GM18508 (cell line): ENCODE measurements around the gene STXBP5.

Experiments
- ATAC-seq: cut with Tn5 transposase; IDR thresholded peaks from one replicate; pipeline ENCODE4 v1.9.1; 2021; ENCODE audit warnings: moderate number of reproducible peaks; ENCODE audit not compliant: insufficient read depth, unreplicated experiment

Gene STXBP5

GRCh38 chr6:147204060-147204785 lies at the start of gene STXBP5:
Gene STXBP5 (plus strand): TSS chr6:147204417. CDS start chr6:147204533, 116 bp downstream.
- no peak for ATAC-seq

DNA sequence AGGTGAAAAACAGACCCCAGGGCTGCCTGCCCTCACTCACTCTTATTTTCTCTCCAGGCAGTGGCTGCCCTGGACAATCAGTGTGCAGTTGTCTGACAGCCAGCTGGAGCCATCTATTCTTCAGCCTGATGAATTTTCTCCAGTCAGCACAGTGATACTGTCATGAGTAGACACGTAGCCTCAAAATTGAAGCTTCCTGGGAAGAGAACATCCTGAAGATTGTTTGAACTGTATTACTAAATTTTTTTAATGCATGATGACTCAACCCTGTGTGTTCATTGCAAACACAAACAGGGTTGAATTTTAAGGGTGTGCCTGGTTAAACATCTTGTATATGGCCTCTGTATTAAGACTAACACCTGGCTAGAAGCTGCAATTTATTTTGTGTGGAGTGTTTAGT lies 49.8 kb upstream of the STXBP5 start:
- no peak for ATAC-seq

DNA sequence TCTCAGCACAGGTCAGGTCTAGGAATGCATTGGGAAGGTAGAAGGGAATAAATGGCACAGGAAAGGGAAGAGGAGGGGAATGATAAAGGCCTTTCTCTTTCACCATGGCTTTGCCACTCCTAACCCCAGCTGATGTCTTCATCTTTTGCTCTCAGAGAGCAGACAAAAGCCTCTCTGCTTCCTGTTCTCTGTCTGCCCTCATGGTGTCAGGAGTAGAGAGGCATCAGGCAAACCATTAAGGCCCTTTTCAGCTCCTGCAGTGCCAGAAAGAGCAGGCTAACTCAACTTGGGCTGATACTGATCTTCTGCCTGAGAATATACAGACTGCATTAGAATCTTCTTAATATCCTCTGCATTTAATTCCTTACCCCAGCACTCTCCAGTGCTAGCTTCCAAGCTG lies 48.0 kb upstream of the STXBP5 start:
- no peak for ATAC-seq

DNA sequence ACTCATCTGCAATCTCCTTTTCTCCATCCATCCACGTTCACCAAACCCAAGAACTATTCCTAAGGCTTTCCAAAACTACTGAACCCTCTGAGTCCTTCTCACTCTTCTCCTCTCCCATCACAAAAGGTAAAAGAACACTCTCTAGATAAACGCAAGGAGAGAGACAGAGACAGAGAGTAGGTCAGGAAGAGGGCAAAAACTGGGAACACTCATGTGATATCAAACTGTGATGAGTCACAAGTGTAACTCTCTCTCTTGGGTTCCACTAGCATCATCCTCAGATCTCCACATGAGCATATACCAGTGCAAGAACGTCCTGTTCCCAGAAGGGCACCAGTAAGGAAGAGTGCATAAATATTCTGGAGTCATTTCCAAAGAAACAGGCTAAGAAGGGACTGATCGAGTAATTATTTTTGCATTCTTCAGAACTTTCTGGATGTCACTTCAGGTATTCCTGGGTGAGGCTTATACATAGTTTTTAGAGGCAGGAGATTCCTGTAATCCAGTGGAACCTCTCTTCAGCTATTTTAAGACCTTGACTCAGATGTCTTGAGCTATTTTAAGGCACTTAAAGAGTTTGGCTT lies 47.3 kb upstream of the STXBP5 start:
- ATAC-seq: no peak

DNA sequence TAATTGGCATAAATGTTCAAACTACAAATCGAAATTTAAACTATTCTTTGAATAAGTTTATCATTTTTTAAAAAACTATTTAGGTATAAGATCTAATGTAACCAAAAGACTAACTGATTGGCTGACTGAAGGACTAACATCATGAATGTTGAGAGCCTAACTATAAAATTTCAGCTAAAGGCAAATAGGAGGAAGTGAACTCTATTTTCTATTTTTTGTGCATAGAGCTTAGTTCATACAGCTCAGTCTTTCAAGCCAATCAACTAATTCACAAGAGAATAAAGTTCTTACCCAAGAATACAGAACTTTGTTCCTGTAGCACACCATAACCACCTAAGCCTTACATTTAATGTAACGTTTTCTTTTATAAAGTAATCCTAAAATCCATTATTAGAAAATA lies 46.3 kb upstream of the STXBP5 start:
- no peak for ATAC-seq

- ATAC-seq: no peak
Measured at GRCh38 chr6:147158881-147159280, 45.3 kb upstream of the STXBP5 start.

DNA sequence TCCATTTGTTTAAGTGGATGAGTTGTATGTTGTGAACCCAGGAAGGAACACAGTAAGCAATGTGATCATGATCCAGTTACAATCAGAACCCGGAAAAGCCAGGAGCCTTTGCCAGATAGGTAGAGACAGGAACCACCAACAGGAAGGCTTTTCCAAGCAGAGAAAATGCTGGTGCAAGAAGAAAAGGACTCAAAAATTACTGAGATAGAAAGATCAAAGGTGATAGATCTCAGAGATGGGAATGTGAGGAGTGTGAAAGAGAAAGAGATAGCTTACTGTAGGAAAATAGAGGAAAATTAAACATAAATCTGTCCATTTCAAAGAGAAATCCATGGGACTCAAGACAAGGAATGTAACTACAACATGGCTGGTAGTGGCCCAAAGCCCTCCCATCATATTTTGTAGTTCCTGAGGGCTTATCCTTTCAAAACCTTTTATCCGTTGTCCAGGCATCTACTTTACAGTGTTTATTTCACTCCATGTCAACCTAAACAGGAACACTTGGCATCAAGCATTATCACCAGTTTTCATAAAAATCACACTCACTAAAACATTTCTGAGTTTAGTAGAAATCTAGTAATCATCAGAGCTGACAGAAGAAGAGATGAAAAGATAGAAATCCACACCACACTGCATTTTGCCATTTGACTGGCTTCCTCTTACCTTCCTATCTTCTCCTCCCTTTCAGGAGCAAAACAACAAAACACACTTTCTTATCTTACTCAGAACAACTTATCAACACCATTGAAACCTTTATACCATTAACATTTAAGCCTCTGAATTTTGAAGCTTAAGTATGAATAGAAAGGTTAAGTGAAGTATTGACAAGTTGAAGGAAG lies 44.5 kb upstream of the STXBP5 start:
- ATAC-seq: no peak

DNA sequence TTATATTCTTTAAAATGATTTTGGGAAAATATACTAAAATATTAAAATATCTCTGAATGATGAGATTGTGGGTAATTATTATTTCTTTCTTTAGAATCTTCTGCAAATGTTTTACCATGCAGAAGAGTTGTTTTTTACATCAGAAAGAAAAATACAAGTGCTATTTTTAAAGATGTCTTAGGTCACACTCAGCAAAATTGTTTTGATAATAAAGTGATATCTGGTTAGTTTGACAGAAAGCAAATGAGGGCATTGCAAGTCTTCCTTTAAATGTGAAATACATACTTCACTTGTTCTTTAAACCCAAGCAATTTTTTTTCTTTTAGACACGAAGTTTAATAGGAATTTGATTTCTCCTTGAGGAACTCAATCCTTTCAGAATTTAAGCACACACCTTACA lies 43.6 kb upstream of the STXBP5 start:
- ATAC-seq: no peak

DNA sequence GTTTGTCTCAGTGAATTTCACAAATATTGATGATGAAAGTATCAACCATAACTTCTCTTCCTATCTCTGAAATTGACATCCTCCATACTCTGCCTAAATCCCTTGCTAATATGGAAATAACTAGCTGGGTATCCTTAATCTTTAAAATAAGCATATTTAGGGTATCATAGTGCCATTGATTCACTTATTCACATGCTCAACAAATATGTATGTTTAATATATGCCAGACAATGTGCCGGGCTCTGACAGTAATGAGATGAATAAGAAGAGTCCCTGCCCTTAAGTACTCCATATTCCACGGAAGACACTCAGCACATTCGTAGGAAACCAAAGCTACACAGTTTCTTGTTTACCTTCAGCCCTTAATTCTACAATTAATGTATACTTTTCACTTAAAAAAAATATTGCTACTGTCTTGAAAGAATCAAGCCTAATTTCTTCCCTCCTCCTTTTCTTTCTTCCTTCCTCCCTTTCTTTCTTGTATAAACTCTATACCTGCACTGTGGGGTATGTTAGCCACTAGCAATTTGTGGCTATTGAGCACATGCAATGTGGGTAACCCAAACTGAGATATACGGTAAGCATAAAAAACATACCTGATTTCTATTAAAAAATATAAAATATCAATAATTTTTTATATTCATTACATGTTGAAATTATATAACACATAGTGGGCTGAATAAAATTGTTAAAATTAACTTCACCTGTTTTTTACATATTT lies 42.8 kb upstream of the STXBP5 start:
- ATAC-seq: no peak

DNA sequence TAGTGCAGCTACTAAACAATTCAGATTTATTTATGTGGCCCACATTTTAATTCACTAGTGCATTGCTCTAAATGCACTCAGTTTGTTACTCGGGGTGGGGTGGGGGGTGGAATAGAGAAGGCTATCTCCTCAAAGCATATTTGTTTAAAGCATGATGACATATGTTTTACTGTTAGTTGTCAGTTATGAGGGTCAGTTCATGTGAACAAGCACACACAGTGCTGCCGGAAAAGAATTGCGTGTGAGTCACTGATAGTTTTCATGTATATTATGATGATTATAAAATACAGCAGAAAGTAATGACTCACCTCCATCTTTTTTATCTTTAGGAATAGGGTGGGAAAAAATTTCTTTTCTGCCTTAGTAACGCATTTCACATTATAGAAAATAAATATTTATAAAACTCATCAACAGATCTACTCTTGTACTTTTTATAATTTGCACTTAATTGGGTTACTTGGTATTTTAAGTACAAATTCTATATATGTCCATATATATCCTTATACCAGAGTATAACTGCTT lies 42.2 kb upstream of the STXBP5 start:
- ATAC-seq: no peak

GRCh38 chr6:147164761-147165160 lies 39.5 kb upstream of the STXBP5 start:
- ATAC-seq: no peak

DNA sequence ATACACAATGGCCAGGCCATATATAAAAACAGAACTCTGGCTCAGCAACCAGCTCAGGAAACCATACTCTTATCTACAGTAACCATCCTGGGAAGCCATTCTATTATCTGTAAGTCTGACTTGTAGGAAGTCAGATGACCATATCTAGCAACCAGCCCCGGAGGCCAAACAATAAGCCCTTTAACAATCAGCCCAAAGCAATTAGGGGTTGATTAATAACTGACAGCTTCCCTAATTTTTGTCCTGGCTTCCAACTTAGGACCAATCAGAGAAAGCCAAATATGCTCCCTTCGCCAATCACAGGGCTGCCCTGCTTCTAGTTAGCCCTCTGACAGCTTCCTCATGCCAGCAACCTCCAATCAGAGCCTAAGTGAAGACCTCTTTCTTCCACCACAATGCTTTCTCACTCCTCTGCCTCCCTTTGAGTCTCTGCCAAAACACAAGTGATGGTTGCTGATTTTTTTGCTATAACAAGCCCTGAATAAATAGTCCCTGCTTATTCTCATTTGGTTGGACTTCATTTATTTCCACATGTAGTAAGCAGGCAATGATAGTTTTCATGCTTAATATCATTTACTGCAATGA lies 37.8 kb upstream of the STXBP5 start:
- no peak for ATAC-seq

DNA sequence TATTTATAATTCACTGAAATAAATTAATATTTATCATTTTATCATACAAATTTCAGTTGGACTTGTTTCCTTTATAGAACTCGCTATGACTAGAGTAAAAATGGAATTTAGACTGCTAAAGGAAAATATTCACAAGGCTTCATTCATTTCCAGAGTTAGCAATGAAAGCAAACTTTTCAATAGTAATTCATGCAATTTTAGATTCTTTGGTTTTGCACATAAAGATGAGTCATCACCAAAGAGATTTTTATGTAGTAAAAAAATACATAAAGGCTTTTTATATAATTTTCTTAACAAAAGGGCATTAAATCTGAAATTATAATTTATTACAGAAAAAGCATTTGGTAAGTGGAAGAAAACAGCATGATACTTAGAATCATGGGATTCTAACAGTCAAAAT lies 37.2 kb upstream of the STXBP5 start:
- no peak for ATAC-seq

GRCh38 chr6:147167576-147168461 lies 36.4 kb upstream of the STXBP5 start:
- ATAC-seq: no peak

DNA sequence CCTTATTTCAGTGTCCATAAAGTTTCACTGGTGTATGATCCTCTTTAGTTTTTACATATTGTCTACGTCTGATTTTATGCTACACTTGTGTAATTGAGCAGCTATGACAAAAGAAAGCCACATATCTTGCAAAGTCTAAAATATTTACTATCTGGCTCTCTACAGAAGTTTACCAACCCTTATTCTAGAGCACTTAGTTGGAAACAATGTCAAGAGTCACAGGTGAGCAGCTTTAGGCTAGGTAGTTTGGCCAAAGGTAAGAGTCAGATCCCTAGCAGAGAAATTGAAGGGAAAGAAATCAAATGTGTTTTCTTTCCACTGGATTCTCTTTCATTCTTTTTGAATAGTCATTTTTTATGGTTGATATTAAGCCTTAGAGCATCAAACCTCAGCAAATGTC lies 34.7 kb upstream of the STXBP5 start:
- no peak for ATAC-seq

DNA sequence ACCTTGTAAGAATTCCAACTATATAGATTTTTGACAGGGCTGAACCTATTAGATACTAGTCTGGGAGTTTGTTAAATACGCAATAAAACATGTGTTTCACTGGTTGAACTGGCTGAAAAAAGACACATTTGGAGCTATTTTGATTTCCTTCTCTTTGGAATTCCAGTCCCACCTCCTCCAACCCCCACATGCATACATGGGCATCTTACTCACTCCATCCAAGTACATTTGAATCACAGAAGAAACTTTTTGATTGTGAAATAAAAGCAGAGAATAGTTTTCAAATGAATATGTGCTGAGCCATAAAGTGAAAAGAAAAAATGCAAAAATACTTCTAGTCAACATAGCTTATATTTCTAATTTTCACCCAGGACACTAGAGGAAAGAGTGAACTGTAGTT lies 33.9 kb upstream of the STXBP5 start:
- no peak for ATAC-seq

- ATAC-seq: no peak
Measured at GRCh38 chr6:147173140-147173539, 31.1 kb upstream of the STXBP5 start.

DNA sequence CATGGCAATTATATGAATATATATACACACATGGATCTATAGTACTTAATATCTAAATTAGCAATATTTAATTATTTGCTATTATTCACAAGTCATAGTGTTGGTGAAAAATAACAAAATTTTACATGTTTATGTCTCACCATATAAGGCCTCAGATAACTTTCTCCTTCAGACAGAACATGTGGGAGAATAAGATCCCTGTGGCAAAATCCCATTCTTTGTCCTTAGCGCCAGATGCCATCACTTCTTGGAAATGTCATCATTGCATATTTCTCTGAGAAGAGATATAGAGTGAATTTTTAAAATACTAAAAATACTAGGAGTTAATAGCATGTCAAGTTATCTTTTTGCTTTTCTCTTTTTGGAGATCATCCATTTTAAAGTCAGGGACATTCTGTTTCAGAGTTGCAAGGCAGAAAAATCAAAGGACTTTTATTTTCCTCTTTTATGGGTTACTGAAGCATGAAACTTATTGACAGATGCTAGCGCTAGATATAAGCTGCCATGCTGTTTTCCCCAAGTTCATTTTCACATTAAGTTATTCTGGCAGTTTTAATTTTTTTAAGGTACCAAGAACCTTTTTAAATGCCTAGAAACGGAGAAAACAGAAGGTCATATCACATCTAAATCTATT lies 30.4 kb upstream of the STXBP5 start:
- ATAC-seq: no peak

GRCh38 chr6:147176795-147177194 lies 27.4 kb upstream of the STXBP5 start:
- ATAC-seq: no peak
